Effector CD4-positive, alpha-beta T cell (primary cell): ENCODE measurements around the gene EIF3A.
"Not testable (repeated sequence)": the region's sequence is repeated elsewhere in the genome, so short reads cannot be mapped to it uniquely, and the experiment has no call there.

ENCODE experiments used
- DNase-seq: peaks from one replicate; pipeline ENCODE4 v3.0.0-alpha.2; 2020
- total RNA-seq: gene quantifications from one replicate; lab custom pipeline; 2026; lab: John Stamatoyannopoulos, UW

Gene EIF3A
- total RNA-seq = 545 reads per million, percentile 98 among the genes with 10 or more reads in this experiment

DNA sequence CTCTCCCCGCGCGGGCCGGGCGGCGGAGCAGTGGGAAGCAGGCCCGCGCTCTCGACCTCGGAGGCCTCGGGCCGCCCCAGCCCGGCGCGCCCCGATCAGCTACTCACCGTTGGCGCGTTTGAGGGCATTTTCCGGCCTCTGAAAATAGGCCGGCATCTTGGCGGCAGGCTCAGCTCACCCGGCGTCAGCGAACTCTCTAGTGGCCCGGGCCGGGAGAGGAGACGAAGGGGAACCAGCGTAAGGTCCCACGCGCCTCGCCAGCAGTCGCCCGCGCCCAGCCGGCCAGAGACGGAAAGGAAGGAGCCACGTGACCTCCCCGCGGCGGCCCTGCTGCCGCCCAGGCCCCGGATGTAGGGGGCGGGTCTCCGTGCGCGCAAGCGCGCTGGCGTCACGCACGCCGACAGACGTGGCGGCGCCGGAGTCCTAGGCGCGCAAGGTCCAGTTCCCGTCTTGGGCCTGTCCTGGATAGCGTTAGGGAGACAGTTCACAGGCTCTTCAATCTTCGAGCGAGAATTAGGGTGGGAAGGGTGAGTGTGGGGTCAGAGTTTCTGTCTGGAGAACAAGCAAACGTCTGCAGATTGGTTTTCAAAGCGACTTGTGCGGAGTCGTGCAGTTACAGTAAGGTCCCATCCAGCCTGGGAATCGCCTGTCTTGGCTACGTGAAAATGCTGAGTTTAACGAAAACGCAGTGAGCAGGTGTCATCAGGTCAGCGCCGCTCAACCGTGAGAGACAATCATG lies at the start of gene EIF3A:
Gene EIF3A, minus strand, starts transcription at position 297 of the 739 bp plus-strand sequence. Its CDS starts 141 bp downstream, at position 156.
- DNase-seq = peak; percentile 85

- no peak for DNase-seq
These were observed 49.1 kb upstream of the EIF3A start for GRCh38 chr10:119129721-119130120.

DNA sequence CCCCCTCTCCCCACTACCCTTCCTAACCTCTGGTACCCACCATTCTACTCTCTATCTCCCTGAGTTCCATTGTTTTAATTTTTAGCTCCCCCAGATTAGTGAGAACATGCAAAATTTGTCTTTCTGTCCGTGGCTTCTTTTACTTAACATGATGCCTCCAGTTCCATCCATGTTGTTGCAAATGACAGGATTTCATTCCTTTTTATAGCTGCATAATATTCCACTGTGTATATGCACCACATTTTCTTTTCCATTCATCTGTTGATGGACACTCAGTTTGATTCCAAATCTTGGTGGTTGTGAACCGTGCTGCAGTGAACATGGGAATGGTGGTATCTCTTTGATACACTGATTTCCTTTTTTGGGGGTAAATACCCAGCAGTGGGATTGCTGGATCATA lies 45.3 kb upstream of the EIF3A start:
- no peak for DNase-seq

DNA sequence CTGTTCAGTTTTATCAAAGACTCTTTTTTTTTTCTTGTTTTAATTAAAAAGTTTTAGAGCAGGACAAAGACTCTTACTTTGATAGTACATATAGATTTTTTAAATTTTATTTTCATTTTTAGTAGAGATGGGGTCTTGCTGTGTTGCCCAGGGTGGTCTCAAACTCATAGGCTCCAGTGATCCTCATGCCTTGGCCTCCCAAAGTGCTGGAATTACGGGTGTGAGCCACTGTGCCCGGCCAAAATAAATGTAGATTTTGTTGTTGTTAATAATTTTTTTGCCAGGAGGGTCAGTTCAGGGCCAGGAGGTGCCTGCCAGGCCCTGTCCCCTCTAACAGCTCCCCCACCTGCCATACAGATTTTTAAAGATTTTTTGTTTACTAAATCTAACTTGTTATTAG lies 40.3 kb upstream of the EIF3A start:
- no peak for DNase-seq

GRCh38 chr10:119120413-119120867 lies 39.8 kb upstream of the EIF3A start:
- DNase-seq = no peak

DNA sequence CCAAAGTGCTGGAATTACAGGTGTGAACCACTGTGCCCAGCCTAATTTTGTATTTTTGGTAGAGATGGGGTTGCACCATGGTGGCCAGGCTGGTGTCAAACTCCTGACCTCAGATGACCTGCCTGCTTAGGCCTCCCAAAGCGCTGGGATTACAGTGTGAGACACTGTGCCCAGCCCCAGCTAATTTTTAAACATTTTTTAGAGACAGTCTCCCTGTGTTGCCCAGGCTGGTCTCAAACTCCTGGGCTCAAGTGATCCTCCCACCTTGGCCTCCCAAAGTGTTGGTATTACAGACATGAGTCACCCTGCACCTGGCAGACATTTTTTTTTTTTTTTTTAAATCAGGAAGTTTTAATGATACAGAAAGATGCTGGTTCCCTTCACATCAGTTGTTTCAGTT lies 38.8 kb upstream of the EIF3A start:
- no peak for DNase-seq

DNA sequence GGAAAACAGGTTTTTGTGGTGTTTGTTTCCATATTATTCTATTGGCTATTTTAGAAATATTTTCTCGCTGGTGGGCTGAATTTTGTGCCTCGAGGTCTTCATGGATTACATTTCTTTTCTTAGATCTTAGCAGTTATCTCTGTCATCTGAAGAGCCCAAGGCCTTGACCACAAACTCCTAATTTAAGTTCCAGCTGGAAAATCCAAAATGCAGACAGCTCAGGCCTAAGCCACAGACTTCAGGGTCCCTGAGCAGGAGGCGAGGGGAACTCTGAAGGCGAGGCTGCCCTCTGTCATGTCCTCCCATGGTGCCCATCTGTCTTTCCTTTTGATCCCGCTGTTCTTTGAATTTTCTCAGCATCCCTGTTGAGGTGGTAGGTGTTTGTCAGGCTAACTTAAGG lies 37.6 kb upstream of the EIF3A start:
- no peak for DNase-seq

- no peak for DNase-seq
These were observed 35.8 kb upstream of the EIF3A start for GRCh38 chr10:119116326-119116951.

DNA sequence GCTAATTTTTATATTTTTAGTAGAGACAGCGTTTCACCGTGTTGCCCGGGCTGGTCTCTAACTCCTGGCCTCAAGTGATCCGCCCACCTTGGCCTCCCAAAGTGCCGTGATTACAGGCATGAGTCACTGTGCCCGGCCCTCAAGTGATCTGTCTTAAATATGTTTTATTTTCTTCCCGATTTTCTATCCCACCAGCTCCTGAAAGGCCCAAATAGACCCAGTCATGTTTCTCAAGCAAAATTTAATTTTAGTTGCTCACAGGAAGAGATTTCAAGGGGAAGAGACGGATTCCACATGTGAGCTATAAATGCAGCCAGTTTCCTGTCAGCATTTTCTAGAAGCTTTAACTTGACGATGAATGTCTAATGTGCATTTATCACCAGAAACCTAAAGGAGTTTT lies 35.3 kb upstream of the EIF3A start:
- DNase-seq = no peak

GRCh38 chr10:119113751-119114732 lies 33.4 kb upstream of the EIF3A start:
- no peak for DNase-seq

- DNase-seq = no peak
These were observed 31.4 kb upstream of the EIF3A start for GRCh38 chr10:119112056-119112455.

DNA sequence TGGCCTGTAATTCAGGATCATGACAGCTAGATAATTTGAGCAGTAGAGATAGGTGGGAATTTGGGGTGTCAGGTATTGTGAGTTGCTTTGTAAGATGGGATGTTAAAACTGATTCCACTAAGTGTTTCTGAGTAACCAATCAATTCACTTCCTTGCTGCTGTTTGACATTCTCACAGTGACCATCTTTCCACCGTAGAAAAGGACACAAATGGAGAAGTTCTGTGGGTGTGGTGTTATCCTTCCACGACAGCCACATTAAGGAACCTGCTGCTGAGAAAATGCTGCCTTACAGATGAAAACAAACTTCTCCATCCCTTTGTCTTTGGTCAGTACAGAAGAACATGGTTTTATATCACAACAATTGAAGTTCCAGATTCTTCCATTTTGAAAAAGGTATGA lies 27.2 kb upstream of the EIF3A start:
- not testable (repeated sequence) for DNase-seq

DNA sequence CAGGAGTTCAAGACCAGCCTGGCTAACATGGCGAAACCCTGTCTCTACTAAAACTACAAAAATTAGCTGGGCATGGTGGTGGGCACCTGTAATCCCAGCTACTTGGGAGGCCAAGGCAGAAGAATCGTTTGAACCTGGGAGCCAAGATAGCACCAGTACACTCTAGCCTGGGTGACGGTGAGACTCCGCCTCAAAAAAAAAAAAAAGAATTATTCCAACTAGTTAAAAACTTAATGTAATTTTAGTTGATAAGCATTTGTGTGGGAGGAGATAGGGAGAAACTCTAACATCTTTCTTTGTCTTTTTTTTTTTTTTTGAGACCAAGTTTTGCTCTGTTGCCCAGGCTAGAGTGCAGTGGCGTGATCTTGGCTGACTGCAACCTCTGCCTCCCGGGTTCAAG lies 26.5 kb upstream of the EIF3A start:
- DNase-seq = not testable (repeated sequence)

DNA sequence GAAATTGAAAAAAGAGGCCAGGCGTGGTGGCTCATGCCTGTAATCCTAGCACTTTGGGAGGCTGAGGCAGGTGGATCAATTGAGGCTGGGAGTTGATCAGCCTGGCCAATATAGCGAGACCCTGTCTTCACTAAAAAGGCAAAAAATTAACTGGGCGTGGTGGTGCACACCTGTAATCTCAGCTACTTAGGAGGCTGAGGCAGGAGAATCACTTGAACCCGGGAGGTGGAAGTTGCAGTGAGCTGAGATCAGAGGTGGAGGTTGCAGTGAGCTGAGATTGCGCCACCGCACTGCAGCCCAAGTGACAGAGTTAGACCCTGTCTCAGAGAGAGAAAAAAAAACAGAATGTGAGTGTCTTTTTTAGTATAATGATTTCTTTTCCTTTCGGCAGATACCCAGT lies 25.3 kb upstream of the EIF3A start:
- not testable (repeated sequence) for DNase-seq

- DNase-seq = no peak
These were observed 24.5 kb upstream of the EIF3A start for GRCh38 chr10:119105155-119105554.

DNA sequence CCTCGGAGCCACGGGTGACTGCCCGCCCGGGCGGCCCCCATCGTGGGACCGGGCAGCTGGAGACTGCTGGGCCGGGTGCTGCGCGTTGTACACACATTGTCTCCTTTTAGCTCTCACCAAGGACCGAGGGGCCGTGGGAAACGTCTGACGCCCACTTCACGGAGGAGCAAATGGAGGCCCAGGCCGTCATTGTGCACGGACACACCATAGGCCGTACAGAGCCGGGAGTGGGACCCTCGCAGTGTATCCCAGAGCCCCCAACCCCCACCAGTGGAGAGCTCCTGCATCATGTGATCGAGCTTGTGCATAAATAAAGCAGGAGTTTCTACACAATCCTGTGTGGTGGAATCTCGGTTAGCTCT lies 24.0 kb upstream of the EIF3A start:
- no peak for DNase-seq

DNA sequence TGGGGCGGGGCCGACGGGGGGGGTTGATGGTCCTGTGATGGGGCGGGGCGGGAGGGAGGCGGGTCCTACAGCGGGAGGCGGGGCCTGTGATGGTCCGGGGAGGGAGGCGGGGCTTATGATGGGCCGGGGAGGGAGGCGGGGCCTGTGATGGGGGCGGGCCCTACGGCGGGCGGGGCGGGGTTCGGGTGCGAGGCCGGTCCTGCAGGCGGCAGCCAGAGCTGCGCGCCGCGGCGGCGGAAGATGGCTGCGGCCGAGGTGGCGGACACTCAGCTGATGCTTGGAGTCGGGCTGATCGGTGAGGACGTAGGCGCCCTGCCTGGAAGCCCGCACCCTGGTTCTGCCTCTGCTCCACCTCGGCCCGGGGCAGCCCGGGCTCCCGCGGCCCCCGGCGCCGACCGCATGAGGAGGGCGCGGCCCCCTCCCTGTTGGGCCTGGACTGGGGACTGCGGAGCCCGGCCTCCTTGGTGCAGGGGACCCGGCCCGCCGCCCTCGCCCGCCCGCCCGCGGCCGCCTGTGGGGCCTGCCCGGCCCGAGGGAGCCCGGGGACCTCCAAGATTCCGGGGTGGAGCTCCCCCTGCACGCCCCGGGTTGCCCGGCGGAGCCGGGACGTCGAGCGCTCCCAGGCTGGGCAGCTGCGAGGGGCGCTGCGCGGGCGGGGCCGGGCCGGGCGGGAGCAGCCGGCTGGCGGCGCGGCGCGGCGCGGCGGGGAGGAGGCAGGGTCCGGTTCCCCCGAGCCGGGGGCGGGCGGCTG lies 23.5 kb upstream of the EIF3A start, which contains the start of gene DENND10:
Gene DENND10, plus strand, starts transcription at position 211 of the 751 bp plus-strand sequence. Its CDS starts 30 bp downstream, at position 241.
- peak; percentile 59 for DNase-seq

GRCh38 chr10:119103241-119103902 lies 22.8 kb upstream of the EIF3A start:
- DNase-seq = no peak

- DNase-seq = no peak
These were observed 20.9 kb upstream of the EIF3A start for GRCh38 chr10:119101366-119102098.

DNA sequence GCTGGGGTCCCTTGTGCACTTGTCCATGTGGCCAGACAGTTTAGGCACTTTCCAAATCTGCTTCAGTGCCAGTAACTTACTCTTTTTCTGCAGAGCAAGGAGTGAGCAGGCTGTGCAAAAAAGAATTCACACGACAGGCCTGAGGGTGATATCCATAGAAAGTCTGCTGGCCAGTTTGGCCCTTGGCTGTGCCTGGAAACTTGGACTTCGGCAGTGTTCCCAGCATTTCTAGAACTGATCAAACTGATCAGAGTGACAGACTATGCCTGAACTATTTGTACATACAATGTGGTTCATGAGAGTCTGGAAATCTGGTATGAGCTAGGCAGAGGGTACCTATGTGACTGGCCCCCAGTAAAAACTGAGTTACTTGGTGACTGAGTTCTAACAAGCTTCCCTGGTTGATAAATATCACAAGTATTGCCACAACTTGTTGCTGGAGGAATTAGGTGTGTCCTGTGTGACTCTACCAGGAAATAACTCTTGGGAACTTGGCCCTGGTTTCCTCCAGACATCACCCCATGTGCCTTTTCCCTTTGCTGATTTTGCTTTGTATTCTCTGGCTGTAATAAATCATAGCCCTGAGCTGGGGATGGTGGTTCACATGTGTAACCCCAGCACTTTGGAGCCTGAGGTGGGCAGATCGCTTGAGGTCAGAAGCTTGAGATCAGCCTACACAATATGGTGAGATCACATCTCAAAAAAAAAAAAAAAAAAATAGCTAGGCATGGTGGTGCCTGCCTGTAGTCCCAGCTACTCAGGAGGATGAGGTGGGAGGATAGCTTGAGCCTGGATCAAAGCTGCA lies 20.0 kb upstream of the EIF3A start:
- DNase-seq = no peak
